Neural progenitor cell (in vitro differentiated cells): ENCODE results near the gene PJA1. TPM values are rescaled to one million over a fixed set of nuclear protein-coding genes. Genes with fewer than 3 reads are reported as not detected.
A peak's percentile ranks its signal among the peaks of the same experiment; 100 is the strongest.

Source experiments
- DNase-seq: peaks from one replicate; pipeline ENCODE4 v3.0.0-alpha.2; 2016; ENCODE audit warnings: low spot score
- H2AFZ ChIP-seq: fragments of 200-600 bp; sonication (generic); replicated peaks from 2 replicates; pipeline ENCODE4 v1.6.1; 2016; ENCODE audit warnings: antibody characterized with exemption
- H3F3A ChIP-seq: fragments of 200-600 bp; sonication (generic); 2 replicates; pipeline ENCODE4 v1.6.1; 2016; ENCODE audit warnings: antibody characterized with exemption, low read depth
- H3K27ac ChIP-seq: fragments of 200-600 bp; sonication (generic); 2 replicates; pipeline ENCODE4 v1.5.1; 2016; ENCODE audit warnings: mild to moderate bottlenecking
- H3K27me3 ChIP-seq: fragments of 200-600 bp; sonication (generic); 2 replicates; pipeline ENCODE4 v1.6.1; 2016; ENCODE audit warnings: mild to moderate bottlenecking, moderate library complexity
- H3K36me3 ChIP-seq: fragments of 200-600 bp; sonication (generic); 2 replicates; pipeline ENCODE4 v1.5.1; 2016
- H3K4me1 ChIP-seq: fragments of 200-600 bp; sonication (generic); 2 replicates; pipeline ENCODE4 v1.6.1; 2016; ENCODE audit warnings: mixed run types
- H3K4me2 ChIP-seq: fragments of 200-600 bp; sonication (generic); 2 replicates; pipeline ENCODE4 v1.6.1; 2016
- H3K4me3 ChIP-seq: fragments of 200-600 bp; sonication (generic); 2 replicates; pipeline ENCODE4 v1.5.1; 2016
- H3K79me2 ChIP-seq: fragments of 200-600 bp; sonication (generic); 2 replicates; pipeline ENCODE4 v1.6.1; 2016; ENCODE audit warnings: low read depth
- H3K9ac ChIP-seq: fragments of 200-600 bp; sonication (generic); 2 replicates; pipeline ENCODE4 v1.6.1; 2016
- H3K9me3 ChIP-seq: fragments of 200-600 bp; sonication (generic); 2 replicates; pipeline ENCODE4 v1.5.1; 2016; ENCODE audit warnings: low read depth
- H4K20me1 ChIP-seq: fragments of 200-600 bp; sonication (generic); 2 replicates; pipeline ENCODE4 v1.6.1; 2016; ENCODE audit warnings: low read depth
- H3K27ac Mint-ChIP-seq: 3 replicates; pipeline ENCODE4 v1.8.0; 2021; ENCODE audit warnings: mixed read lengths
- H3K27me3 Mint-ChIP-seq: 2 replicates; pipeline ENCODE4 v1.8.0; 2022; ENCODE audit warnings: low read depth, mild to moderate bottlenecking, inconsistent platforms, moderate library complexity, mixed read lengths; ENCODE audit not compliant: insufficient read depth
- H3K36me3 Mint-ChIP-seq: 3 replicates; pipeline ENCODE4 v1.8.0; 2021; ENCODE audit warnings: mixed read lengths
- H3K4me1 Mint-ChIP-seq: 3 replicates; pipeline ENCODE4 v1.8.0; 2021; ENCODE audit warnings: mixed read lengths
- H3K4me3 Mint-ChIP-seq: 3 replicates; pipeline ENCODE4 v1.8.0; 2021; ENCODE audit warnings: mild to moderate bottlenecking, moderate library complexity, mixed read lengths
- H3K9me3 Mint-ChIP-seq: 3 replicates; pipeline ENCODE4 v1.8.0; 2020; ENCODE audit warnings: mixed read lengths
- CTCF ChIP-seq: fragments of 200-600 bp; sonication (generic); IDR thresholded peaks from 2 replicates; pipeline ENCODE4 v1.5.1; 2017; ENCODE audit warnings: antibody characterized with exemption, mild to moderate bottlenecking
- EZH2 ChIP-seq: fragments of 200-600 bp; sonication (generic); IDR thresholded peaks from 2 replicates; pipeline ENCODE4 v1.6.1; 2017; ENCODE audit warnings: antibody characterized with exemption, mild to moderate bottlenecking, moderate library complexity
- EZH2phosphoT487 ChIP-seq: fragments of 200-600 bp; sonication (generic); IDR thresholded peaks from 2 replicates; pipeline ENCODE4 v1.6.1; 2017; ENCODE audit warnings: antibody characterized with exemption
- total RNA-seq: library from RNA; depleted of rRNA; stranded (reverse); fragments of >200 nt; gene quantifications from 2 replicates; pipeline ENCODE4 v1.2.3, GENCODE V29; 2015; ENCODE audit warnings: low replicate concordance

The PJA1 gene
- total RNA-seq, 1 donor from 2014 or later = 62.1 TPM

- no peaks in the 10 kb centered on the region for H3K27me3 ChIP-seq
- H3K79me2 ChIP-seq = no peaks in the 10 kb centered on the region
- H3K27ac ChIP-seq = no peak overlapping the region
- H3K9ac ChIP-seq = no peak overlapping the region
- peak overlapping the region; percentile 90 for H2AFZ ChIP-seq
- no peak overlapping the region for H3K4me3 ChIP-seq
- Mint-ChIP-seq H3K27ac (no peak overlapping the region), H3K36me3 (no peaks in the 10 kb centered on the region), H3K4me3 (no peak overlapping the region), H3K27me3 (no peaks in the 10 kb centered on the region), H3K4me1 (peaks cover 9% of the 10 kb centered on the region), H3K9me3 (peaks cover 13% of the 10 kb centered on the region)
- peaks cover 13% of the 10 kb centered on the region for H3K9me3 ChIP-seq
- H3K4me2 ChIP-seq = peak overlapping the region; percentile 62
- H3F3A ChIP-seq = peaks cover 4% of the 10 kb centered on the region
- peaks cover 1% of the 10 kb centered on the region for H3K4me1 ChIP-seq
- peak; percentile 59 for DNase-seq
- TF ChIP-seq CTCF = no peak
- no peak for TF ChIP-seq EZH2
- no peak for TF ChIP-seq EZH2phosphoT487
- H3K36me3 ChIP-seq = no peaks in the 10 kb centered on the region
- H4K20me1 ChIP-seq = no peaks in the 10 kb centered on the region
Measured at GRCh38 chrX:69173906-69174305, 8.7 kb upstream of the PJA1 start.

- peaks cover 5% of the 10 kb centered on the region for H3K4me1 Mint-ChIP-seq
- Histone ChIP-seq H4K20me1 (no peaks in the 10 kb centered on the region), H3K4me1 (no peaks in the 10 kb centered on the region)
Measured at GRCh38 chrX:69172937-69173336, 7.7 kb upstream of the PJA1 start.

GRCh38 chrX:69170319-69170718 lies 5.1 kb upstream of the PJA1 start:
- Histone ChIP-seq H3K4me3 (no peak overlapping the region), H3K27ac (no peak overlapping the region), H3K36me3 (no peaks in the 10 kb centered on the region), H3K4me2 (no peak overlapping the region), H3K9me3 (peaks cover 8% of the 10 kb centered on the region), H3F3A (peaks cover 4% of the 10 kb centered on the region), H3K79me2 (peaks cover under 1% of the 10 kb centered on the region), H2AFZ (no peak overlapping the region), H3K4me1 (no peaks in the 10 kb centered on the region), H3K27me3 (no peaks in the 10 kb centered on the region), H3K9ac (no peak overlapping the region), H4K20me1 (no peaks in the 10 kb centered on the region)
- no peak for DNase-seq
- Mint-ChIP-seq H3K9me3 (peaks cover 2% of the 10 kb centered on the region), H3K27me3 (no peaks in the 10 kb centered on the region), H3K36me3 (no peaks in the 10 kb centered on the region), H3K27ac (no peak overlapping the region), H3K4me1 (peaks cover 2% of the 10 kb centered on the region), H3K4me3 (no peak overlapping the region)
- TF ChIP-seq EZH2phosphoT487 (no peak), EZH2 (no peak), CTCF (no peak)

More at GRCh38 chrX:69172937-69173336, 7.7 kb upstream of the PJA1 start:
- H3K27me3 Mint-ChIP-seq = no peaks in the 10 kb centered on the region
- Histone ChIP-seq H3K9ac (no peak overlapping the region), H3K4me3 (no peak overlapping the region), H2AFZ (no peak overlapping the region), H3K9me3 (peaks cover 13% of the 10 kb centered on the region), H3K27me3 (no peaks in the 10 kb centered on the region), H3K27ac (no peak overlapping the region), H3K79me2 (no peaks in the 10 kb centered on the region), H3K36me3 (no peaks in the 10 kb centered on the region), H3K4me2 (no peak overlapping the region), H3F3A (peaks cover 4% of the 10 kb centered on the region)
- TF ChIP-seq CTCF (no peak), EZH2phosphoT487 (no peak), EZH2 (no peak)
- no peak overlapping the region for H3K4me3 Mint-ChIP-seq
- no peaks in the 10 kb centered on the region for H3K36me3 Mint-ChIP-seq
- DNase-seq = no peak
- peaks cover 13% of the 10 kb centered on the region for H3K9me3 Mint-ChIP-seq
- H3K27ac Mint-ChIP-seq = no peak overlapping the region
